ENCODE data around the gene BCR.

The BCR gene

GRCh38 chr22:23268139-23268712 is 87.9 kb downstream of the BCR start:
- no peak for TF ChIP-seq CTCF (IDR thresholded peaks at IDR 0.05; ENCODE audit: poor library complexity, severe bottlenecking)
- no peak overlapping the region for H3K27ac ChIP-seq (ENCODE audit: poor library complexity, severe bottlenecking)
- no peak for ATAC-seq (ENCODE audit: low read depth)
- no peaks in the 10 kb centered on the region for H3K4me1 ChIP-seq (ENCODE audit: insufficient read depth, poor library complexity, severe bottlenecking)
- no peak for DNase-seq (ENCODE audit: low spot score)
- peaks cover 17% of the 10 kb centered on the region for H3K9me3 ChIP-seq (ENCODE audit: severe bottlenecking)
- peaks cover 64% of the 10 kb centered on the region for H3K36me3 ChIP-seq (ENCODE audit: low read depth)
- H3K4me3 ChIP-seq (ENCODE audit: severe bottlenecking) = no peak overlapping the region
- H3K27me3 ChIP-seq (ENCODE audit: insufficient read depth, poor library complexity, severe bottlenecking) = no peaks in the 10 kb centered on the region

- ATAC-seq (ENCODE audit: low read depth) (no peak), DNase-seq (ENCODE audit: low spot score) (no peak)
- no peak overlapping the region for H3K27ac ChIP-seq (ENCODE audit: poor library complexity, severe bottlenecking)
- H3K27me3 ChIP-seq (ENCODE audit: insufficient read depth, poor library complexity, severe bottlenecking) = no peaks in the 10 kb centered on the region
- no peaks in the 10 kb centered on the region for H3K4me1 ChIP-seq (ENCODE audit: insufficient read depth, poor library complexity, severe bottlenecking)
- no peak for TF ChIP-seq CTCF (IDR thresholded peaks at IDR 0.05; ENCODE audit: poor library complexity, severe bottlenecking)
- H3K9me3 ChIP-seq (ENCODE audit: severe bottlenecking) = peaks cover 17% of the 10 kb centered on the region
- no peak overlapping the region for H3K4me3 ChIP-seq (ENCODE audit: severe bottlenecking)
- peaks cover 71% of the 10 kb centered on the region for H3K36me3 ChIP-seq (ENCODE audit: low read depth)
Observed at GRCh38 chr22:23268877-23269276, 88.6 kb downstream of the BCR start.

- H3K36me3 ChIP-seq (ENCODE audit: low read depth) = peaks cover 70% of the 10 kb centered on the region
- TF ChIP-seq CTCF (IDR thresholded peaks at IDR 0.05; ENCODE audit: poor library complexity, severe bottlenecking) = no peak
- DNase-seq (ENCODE audit: low spot score) = no peak
Observed at GRCh38 chr22:23269441-23270211, 89.3 kb downstream of the BCR start.

GRCh38 chr22:23270212-23270733 is 90.0 kb downstream of the BCR start:
- no peaks in the 10 kb centered on the region for H3K27me3 ChIP-seq (ENCODE audit: insufficient read depth, poor library complexity, severe bottlenecking)
- DNase-seq (ENCODE audit: low spot score) (no peak), ATAC-seq (ENCODE audit: low read depth) (no peak)
- H3K4me1 ChIP-seq (ENCODE audit: insufficient read depth, poor library complexity, severe bottlenecking) = no peaks in the 10 kb centered on the region
- no peak overlapping the region for H3K4me3 ChIP-seq (ENCODE audit: severe bottlenecking)
- no peak overlapping the region for H3K27ac ChIP-seq (ENCODE audit: poor library complexity, severe bottlenecking)
- H3K9me3 ChIP-seq (ENCODE audit: severe bottlenecking) = peaks cover 16% of the 10 kb centered on the region
- no peak for TF ChIP-seq CTCF (IDR thresholded peaks at IDR 0.05; ENCODE audit: poor library complexity, severe bottlenecking)
- peaks cover 67% of the 10 kb centered on the region for H3K36me3 ChIP-seq (ENCODE audit: low read depth)

More at GRCh38 chr22:23269441-23270211, 89.3 kb downstream of the BCR start:
- ATAC-seq (ENCODE audit: low read depth) = no peak
- no peaks in the 10 kb centered on the region for H3K27me3 ChIP-seq (ENCODE audit: insufficient read depth, poor library complexity, severe bottlenecking)
- H3K4me1 ChIP-seq (ENCODE audit: insufficient read depth, poor library complexity, severe bottlenecking) = no peaks in the 10 kb centered on the region
- H3K9me3 ChIP-seq (ENCODE audit: severe bottlenecking) = peaks cover 16% of the 10 kb centered on the region
- no peak overlapping the region for H3K4me3 ChIP-seq (ENCODE audit: severe bottlenecking)
- H3K27ac ChIP-seq (ENCODE audit: poor library complexity, severe bottlenecking) = no peak overlapping the region
